Stomach (tissue), 4 donors: Measurements from ENCODE around the gene SYT7.

ENCODE experiments used
- CTCF ChIP-seq, 7 experiments: fragments of 450-650 bp in 4 of 7; fragments of 200-600 bp in 3 of 7; sonication (generic) in 3 of 7; IDR thresholded peaks; one replicate each; pipeline ENCODE4 v1.5.1; 2016 to 2019; ENCODE audit warnings: antibody characterized with exemption in 7 of 7, control low read depth in 2 of 7, mild to moderate bottlenecking in 1 of 7
- EP300 ChIP-seq: sonication (generic); formaldehyde crosslinking; IDR thresholded peaks from one replicate; pipeline ENCODE4 v1.6.1; 2017; ENCODE audit warnings: antibody characterized with exemption
- POLR2A ChIP-seq, 4 donors: fragments of 450-650 bp; IDR thresholded peaks; one replicate each; pipeline ENCODE4 v1.6.1; 2016; ENCODE audit warnings: antibody characterized with exemption in 4 of 4, control low read depth in 2 of 4, mild to moderate bottlenecking in 1 of 4, moderate library complexity in 1 of 4
- POLR2AphosphoS5 ChIP-seq, 3 donors: sonication (generic); formaldehyde crosslinking; IDR thresholded peaks; one replicate each; pipeline ENCODE4 v1.6.1; 2016; ENCODE audit warnings: antibody characterized with exemption in 3 of 3

GRCh38 chr11:61543606-61544306 is 37.1 kb downstream of the SYT7 start:
- TF ChIP-seq CTCF (IDR thresholded peaks at IDR 0.05) (no peak), POLR2A (IDR thresholded peaks at IDR 0.05) (no peak), EP300 (no peak), POLR2AphosphoS5 (IDR thresholded peaks at IDR 0.05) (no peak)
